LHCN-M2 (cell line): ENCODE measurements around the gene HRH2. TPM values are rescaled to one million over a fixed set of nuclear protein-coding genes. Genes with fewer than 3 reads are reported as not detected.

Source experiments
- DNase-seq: peaks from one replicate; pipeline ENCODE4 v3.0.0-alpha.2; 2012; ENCODE audit warnings: low read depth
- total RNA-seq: library from RNA; depleted of rRNA; stranded (reverse); fragments of >200 nt; gene quantifications from 2 replicates; pipeline ENCODE4 v1.2.3, GENCODE V29; 2014

HRH2 gene
- total RNA-seq, 1 experiment from 2014 or later: not detected

DNA sequence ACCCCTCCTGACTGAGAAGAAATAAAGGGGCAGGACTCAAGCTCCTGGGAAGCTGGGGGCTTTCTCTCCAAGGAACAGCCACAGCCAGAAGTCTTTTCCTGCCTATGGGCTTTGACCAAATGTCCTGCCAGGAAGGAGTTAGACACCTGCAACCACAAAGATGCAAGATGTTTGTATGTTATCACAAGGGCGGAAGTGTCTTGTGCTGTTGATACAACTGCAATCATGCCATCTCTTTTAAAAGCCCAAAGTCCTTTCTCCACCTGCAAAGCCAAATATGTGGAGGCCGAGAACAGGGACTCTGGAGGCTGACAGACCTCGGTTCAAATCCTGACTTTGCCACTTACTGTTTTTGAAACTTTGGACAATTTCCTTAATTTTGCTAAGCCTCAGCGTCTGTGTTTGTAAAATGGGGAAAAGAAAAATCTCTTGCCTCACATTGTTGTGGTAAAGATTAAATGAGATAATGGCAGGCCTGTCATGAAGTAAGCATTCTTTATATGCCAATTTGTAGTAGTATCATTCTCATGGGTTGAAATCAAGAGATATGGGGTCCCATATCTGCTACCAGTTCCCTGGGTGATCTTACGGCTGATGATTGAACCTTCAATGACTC lies 17.0 kb downstream of the HRH2 start:
- DNase-seq: no peak

DNA sequence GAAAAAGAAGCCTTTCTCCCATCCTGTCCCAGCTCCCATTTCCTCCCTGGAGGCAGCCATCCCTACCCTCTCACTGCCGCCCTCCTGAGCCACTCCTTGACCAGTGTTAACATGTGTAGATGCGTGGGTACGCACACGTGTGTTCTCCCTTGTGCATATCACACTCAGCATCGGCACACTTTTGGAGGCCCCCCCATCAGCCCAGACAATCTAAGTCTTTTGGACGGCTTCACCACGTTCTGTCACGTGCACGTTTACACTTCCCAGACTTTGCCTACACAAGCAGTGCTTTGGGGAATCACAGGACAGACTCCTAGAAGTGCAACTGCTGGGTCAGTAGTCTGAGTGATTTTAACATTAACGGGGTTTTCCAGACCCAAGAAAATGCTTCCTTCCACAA lies 18.0 kb downstream of the HRH2 start:
- no peak for DNase-seq

DNA sequence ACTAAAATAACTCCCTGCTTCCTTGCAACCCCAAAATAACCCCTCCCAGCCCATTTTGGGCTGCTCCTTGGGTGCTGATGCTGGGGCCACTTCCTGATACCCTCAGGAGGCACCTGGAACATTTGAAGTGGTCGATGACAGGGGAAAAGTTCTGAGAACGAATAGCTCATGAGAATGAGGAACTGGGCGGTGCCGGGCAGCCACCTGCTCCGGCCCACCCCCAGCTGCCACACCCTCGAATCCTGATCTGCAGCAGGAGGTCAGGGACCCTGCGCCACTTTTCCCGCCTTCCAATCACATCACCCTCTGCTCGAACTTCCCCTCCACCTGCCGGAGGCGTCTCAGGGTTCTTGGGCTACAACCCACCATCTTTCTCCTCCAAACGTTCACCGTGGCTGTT lies 19.7 kb downstream of the HRH2 start:
- DNase-seq: no peak

DNA sequence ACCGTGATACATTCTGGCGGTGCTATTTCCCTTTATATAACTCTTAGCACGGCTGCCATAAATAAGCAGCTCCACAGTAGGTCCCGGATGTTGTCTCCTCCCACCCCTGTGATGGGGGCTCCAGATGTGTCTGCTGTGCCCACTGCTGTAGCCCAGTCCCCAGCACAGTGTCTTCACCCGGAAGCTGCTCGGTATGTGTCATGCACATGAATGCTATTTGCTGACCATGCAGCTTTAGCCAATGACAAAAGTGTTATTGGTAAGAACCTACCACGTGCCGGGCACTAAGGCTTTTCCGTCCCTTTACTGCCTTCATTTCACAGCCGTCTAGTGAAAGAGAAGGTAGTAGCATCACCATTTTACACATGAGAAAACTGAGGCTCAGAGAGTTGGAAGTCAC lies 20.2 kb downstream of the HRH2 start:
- DNase-seq: no peak

DNA sequence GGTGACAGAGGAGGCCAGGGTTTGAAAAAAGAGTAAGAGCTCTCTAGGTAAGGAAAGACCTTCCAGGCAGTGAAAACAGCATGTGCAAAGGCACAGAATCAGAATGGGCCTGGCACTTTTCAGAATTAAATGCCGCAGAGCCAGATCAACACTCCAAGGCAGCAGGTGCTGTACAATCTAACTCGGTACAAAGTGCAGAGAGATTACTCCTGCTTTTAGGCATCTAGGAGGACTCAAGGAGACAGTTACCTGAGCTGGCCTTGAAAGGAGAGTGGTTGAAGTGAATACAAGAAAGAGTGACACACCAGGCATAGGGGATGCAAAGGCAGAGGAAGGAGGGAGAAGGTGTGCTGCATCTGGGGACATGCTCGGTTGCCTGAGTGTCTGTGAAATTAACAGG lies 21.5 kb downstream of the HRH2 start:
- DNase-seq: no peak

DNA sequence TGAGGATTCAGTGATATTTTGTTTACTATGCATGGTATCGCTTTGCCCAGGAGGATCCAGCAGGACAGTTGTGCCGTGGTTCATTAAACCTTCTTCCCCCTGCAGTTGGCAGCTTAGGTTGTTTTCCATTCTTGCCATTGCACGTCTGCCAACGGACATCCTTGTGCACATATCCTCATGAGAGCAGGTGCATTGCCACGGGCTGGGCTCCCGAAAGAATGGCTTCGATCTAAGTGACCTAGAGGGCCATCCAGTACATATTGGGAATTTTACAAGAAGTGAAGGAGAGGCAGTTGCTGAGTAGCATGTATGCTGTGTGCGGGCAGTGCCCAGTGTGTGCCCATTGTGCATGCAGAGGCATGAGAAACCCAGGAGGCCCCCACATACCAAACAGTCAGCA lies 22.1 kb downstream of the HRH2 start:
- DNase-seq: no peak

DNA sequence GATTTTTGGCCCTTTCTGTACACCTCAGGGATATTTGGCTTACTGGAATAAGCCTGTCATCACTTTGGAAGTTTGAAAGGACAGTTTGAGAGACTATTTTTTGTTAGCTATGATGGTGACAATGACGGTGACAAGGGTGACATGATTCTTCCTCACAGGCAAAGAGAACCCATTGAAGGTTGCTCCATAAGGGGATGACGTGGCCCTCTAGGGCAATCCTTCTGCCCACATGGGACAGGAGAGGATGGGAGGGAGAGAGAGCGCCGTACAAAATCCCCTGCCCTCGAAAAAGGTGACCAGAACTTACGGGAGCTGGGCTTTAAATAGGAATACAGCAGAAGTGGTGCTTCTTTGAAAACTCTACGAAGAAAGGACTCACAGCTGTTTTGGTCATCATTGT lies 22.6 kb downstream of the HRH2 start:
- DNase-seq: no peak

DNA sequence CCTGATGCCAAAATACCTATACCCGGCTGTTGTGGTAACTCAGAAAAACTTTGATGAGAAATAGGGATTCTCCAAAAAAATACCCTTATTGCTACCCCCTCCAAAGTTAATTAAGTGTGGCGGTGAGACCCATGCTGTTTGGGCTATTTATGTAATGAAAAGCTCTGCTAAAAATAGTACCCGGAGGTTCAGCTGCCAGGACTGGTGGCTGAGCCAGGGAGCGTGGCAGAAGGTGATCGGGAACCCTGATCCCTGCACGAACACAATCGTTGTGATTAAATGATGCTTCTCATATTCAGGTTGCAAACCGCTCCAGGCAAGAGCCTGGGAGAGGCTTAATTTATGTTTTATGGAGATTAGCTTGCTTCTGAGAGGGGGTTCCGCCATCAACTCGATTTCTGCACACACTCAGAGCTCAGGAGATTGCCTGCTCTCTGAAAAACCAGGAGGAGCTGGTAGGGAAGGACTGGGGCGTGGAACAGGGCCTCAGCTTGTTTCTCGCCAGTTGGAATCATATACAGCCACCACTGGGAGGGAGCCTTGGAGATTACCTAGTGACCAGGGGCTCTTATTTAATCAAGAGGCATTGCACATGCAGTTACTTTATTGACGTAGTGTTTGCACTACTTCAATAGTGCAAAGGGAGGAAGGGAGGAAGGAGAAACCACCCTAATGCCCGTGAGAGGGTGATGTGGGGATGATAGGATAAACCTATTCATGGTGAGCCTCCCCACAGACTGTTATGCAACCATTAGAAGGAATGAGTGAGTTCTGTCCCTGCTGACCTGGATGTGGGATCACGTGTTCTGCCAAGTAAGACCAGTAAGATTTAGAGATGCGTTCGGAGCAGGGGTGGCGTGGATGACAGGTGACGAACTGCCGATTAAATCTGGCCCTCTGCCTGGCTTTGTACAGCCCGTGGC lies 23.4 kb downstream of the HRH2 start:
- DNase-seq: no peak

DNA sequence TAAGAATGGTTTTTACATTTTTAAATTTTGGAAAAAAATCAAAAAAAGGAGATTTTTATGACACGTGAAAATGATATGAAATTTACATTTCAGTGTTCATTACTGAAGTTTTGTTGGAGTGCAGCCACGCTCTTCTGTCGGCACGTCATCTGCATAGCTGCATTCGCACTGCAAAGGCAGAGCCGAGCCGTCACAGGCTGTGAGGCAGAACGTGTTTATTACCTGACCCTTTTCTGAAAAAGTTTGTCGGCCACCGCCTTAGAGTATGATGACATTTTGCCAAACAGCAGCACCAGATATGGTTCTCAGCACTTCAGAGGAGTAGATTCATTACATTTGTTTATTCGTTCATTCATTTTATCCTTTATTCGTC lies 24.1 kb downstream of the HRH2 start:
- DNase-seq: no peak

DNA sequence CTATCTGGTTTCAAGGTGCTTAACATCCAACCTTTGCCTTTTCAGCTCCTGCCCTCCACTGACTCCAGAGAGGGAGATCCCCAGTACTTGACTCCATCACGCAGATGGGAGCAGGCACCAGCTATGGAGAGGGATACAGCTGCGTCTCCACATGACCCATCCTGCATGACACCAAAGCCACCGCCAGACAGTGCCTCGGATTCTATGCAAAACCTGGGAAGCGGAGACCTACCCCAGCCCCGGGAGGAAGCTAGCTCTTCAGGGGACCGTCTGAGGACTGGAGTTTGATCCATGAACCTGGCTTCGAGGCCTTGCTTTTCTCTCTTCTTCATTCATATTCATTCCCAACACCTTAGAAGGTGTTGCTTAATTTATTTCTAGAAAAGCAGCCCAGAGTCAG lies 24.8 kb downstream of the HRH2 start:
- no peak for DNase-seq

DNA sequence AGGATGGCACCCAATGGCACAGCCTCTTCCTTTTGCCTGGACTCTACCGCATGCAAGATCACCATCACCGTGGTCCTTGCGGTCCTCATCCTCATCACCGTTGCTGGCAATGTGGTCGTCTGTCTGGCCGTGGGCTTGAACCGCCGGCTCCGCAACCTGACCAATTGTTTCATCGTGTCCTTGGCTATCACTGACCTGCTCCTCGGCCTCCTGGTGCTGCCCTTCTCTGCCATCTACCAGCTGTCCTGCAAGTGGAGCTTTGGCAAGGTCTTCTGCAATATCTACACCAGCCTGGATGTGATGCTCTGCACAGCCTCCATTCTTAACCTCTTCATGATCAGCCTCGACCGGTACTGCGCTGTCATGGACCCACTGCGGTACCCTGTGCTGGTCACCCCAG lies 25.4 kb downstream of the HRH2 start:
- no peak for DNase-seq

DNA sequence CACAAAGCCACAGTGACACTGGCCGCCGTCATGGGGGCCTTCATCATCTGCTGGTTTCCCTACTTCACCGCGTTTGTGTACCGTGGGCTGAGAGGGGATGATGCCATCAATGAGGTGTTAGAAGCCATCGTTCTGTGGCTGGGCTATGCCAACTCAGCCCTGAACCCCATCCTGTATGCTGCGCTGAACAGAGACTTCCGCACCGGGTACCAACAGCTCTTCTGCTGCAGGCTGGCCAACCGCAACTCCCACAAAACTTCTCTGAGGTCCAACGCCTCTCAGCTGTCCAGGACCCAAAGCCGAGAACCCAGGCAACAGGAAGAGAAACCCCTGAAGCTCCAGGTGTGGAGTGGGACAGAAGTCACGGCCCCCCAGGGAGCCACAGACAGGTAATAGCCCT lies 26.1 kb downstream of the HRH2 start:
- no peak for DNase-seq

DNA sequence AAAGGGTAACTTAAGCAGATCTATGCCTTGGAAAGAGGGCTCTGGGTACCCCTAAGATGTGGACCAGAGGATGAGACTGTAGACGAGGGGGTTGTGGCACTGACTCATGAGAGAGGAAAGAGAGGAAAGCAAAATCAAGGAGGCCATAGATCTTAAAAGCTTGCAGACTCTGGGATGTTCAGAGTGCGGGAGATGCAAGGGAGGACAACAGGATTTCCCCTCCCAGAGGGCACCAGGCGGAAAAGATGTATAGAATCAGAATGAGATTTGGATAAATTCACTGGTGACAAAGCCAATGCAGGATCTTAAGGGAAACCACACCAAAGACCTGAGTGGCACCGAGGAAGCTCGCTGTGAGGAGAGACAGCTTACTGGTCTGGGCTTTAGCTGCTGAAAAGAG lies 27.1 kb downstream of the HRH2 start:
- no peak for DNase-seq

DNA sequence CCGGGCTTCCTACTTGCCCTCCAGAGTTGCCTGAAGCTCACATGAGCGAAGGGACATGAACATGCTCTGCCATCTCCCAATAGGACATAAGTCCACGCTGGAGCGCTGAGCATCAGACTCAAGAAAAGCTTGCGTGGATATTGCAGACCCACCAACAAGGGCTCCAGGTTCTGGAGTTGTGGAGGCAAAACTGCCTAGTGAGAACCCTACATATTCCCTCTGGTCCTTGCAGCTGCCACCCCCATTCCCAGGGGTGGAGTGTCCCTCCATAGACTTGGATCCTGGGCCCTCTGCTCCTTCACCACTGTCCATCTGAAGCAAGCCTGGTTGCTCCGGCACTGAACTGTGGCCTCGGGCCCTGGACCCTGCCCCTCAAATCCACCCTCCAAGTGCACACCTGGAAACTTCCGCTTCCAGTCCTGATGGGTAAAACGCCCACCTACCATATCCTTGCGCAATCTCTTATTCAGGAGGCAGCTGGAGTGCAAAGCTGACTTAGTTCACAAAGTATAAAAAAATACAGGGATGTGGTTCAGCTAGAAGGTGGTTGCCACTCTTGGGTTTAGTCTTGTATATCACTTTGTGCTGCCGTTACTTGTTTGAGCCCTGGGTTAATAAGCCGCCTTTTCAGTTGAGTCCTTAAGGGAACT lies 28.0 kb downstream of the HRH2 start:
- DNase-seq: no peak

DNA sequence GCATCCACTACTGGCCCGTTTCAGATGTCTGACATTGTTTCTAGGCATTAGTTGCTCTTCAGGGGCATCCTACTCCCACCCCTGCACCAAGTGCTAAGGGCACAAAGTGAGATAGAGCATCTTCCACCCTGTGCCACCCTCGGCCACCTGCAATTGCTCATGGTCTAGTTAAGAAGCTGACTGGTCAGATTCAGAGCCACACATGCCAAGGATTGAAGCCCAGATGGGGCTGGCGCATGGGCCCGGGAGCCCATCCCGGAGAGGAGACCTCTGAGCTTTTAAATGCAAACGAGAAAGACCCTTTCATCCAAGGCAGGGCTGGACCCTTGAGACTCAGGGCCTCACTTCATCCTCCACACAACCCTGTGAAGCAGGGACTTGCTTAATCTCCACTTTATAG lies 28.5 kb downstream of the HRH2 start:
- no peak for DNase-seq

DNA sequence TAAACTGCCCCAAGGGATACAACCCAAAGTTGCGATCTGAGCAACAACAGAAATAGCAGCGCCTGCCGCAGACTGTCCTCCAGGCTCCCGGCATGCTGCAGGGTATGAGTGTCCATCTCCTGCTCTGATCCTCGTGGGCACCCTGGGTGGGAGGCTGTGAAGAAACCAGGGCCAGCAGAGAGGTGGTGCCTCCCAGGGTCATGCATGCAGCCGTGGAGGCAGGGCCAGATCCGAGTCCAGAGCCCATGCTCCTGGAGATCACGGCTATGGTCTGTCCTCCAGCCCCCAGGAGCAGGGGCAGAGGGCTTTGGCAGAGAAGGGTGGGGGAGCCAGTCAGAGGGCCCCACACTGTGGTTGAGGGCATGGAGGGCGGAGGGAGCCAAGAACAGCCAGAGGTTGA lies 29.0 kb downstream of the HRH2 start:
- no peak for DNase-seq

DNA sequence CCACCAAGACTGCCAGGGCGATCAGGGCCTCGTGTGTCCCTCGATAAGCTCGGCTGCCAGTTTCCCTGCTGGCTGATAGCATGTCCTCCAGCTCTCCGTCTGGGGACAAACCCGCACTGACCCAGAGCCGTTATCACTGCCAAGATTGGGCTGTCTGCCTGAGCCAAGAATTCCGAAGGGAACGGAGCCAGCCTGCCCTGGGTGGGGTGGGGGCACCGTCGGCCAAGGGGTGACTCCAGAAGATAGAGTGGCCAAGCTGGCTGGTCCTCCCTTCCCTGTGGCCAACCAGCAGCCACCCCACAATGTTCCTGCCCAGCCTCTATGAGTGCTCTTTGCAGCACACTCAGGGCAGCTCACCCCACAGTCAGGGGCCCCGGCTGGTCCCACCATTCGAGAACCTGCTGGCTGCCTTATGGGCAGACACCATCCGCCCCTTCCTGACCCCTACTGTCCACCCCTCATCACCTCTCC lies 29.4 kb downstream of the HRH2 start:
- DNase-seq: no peak

DNA sequence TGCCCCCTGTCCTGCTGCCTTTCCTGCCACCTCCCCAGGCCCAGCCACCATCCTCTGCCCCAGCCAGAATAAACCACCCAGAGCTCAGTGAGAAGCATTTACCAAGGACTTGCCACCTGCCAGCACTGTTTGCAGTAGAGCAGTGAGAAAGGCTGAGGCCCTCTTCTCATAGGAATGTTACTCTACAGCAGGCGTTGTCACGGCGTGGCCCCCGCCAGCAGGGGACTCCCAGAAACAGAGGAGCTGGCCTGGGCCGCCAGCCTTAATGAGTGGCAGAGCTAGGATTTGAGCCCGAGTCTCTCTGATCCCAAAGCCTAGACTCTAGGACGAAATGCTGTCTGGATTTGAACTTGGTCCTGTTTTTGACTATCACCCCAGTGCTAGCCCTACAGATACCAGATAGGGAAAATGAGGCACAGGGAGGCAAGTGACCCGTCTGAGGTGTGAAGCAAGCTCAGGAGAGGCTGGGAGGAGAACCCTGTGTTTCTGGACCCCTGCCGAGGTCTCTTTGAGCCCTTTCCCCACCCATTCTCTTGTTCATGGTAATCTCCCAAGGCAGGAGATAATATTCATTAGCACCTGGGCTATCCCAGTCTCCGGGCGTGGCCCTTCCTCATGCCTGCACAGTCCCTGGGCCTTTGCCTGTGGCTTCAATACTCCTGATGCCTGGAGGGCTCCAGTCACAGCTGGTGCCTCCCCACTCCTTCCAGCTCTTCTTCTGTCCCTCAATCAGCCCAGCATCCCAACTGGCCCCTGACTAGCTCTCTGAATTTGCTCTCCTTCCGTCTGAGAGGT lies 30.7 kb downstream of the HRH2 start:
- DNase-seq: no peak

DNA sequence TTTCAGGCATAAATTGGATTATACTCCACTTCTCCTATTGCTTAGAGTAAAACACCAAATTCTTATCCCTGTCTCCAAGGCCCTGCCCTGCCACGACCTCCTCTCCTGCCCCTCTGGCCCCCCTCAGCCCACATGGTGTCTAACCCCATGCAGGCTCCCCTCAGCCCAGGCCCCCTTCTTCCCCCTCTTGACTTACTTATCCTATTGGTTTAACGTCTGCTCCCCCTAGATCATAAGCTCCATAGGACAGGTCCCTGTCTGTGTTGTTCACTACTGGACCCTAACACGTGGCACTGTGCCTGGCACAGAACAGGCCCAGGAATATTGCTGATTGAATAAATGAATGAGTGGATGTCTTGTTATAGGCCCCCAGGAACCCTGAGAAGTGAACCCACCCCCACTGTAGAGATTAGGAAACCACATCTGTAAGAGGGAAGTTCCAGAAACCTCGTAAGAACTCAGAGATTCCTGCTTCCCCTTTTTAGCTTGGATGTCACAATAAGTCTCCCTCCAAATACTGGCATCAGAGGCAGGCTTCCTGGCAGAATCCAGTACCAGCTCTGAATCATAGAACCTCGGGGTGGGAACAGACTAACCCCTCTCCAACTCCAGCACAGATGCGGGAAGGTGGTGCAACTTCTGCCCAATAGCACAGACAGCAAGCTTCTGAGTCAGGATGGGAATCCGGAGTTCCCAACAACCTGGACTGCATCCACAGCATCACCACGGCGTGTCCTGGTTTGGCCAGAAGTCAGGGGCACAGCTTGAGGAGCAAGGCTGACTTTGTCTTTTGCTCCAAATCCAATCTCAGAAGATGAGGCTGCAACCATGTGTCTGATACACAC lies 31.5 kb downstream of the HRH2 start:
- peak; percentile 1 for DNase-seq

DNA sequence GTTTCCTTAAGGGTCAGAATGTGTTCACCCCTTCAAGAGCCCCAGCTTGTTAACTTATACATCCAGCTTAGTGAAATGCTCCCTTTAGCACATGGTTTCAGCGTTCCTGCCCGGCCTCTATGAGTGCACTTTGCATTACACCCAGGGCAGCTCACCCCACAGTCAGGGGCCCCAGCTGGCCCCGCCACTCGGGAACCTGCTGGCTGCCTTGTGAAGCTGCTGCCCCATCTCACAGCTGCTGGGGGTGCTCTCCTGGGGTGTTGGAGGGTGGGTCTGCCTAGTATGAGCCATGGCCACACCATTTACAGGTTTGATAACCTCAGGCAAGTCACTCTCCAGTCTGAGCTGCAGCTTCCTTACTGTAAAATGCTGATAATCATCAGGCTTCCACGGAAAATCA lies 32.2 kb downstream of the HRH2 start:
- DNase-seq: no peak

DNA sequence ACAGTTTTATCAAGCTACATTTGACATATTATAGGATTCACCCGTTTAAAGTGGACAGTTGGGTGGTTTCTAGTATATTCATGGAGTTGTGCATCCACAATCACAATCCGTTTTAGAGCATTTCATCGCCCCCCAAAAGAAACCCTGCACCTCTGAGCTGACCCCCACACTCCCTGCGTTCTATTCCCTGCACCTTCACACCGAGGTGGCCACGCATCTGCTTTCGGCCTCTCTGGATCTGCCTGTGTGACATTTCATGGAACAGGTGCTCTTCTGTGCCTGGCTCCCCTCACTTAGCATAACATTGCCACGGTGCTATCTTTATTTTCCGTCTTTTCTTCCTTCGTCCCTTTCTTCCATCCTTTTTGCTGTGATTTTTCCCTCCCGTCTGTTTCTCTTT lies 32.7 kb downstream of the HRH2 start:
- DNase-seq: no peak
